ENCODE data around the gene CNTN4.

DNA sequence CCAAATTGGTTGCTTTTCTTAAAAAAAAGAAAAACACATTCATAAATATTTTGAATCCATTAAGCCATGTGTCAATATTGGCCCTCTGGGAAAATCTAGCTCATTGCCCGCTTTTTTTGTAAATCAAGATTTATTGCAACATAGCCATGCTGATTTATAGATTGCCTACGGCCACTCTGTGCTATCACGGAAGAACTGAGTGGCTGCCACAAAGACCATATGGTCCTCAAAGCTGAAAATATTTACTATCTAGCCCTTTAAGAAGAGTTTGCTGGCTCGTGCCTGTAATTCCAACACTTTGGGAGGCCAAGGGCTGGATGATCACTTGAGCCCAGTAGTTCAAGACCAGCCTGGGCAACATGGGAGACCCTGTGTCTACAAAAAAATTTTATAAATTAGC lies 965.6 kb downstream of the CNTN4 start:
- TF ChIP-seq EZH2 (IDR thresholded peaks at IDR 0.05; ENCODE audit: borderline replicate concordance, low read depth, low read length, poor library complexity, severe bottlenecking) = no peak
- TF ChIP-seq, protein P1, sequence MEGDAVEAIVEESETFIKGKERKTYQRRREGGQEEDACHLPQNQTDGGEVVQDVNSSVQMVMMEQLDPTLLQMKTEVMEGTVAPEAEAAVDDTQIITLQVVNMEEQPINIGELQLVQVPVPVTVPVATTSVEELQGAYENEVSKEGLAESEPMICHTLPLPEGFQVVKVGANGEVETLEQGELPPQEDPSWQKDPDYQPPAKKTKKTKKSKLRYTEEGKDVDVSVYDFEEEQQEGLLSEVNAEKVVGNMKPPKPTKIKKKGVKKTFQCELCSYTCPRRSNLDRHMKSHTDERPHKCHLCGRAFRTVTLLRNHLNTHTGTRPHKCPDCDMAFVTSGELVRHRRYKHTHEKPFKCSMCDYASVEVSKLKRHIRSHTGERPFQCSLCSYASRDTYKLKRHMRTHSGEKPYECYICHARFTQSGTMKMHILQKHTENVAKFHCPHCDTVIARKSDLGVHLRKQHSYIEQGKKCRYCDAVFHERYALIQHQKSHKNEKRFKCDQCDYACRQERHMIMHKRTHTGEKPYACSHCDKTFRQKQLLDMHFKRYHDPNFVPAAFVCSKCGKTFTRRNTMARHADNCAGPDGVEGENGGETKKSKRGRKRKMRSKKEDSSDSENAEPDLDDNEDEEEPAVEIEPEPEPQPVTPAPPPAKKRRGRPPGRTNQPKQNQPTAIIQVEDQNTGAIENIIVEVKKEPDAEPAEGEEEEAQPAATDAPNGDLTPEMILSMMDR (conservative IDR thresholded peaks at IDR 0.05; ENCODE audit: low read depth, low read length) = no peak

All from A673 (cell line).